Lower leg skin (tissue), 3 donors: Measurements from ENCODE around the gene ING4.

Experiments used
- POLR2A ChIP-seq, 2 donors: fragments of 450-650 bp; IDR thresholded peaks; one replicate each; pipeline ENCODE4 v1.6.1; 2016 to 2017; ENCODE audit warnings: antibody characterized with exemption in 2 of 2, mild to moderate bottlenecking in 1 of 2, moderate library complexity in 1 of 2
- TF ChIP-seq, protein P1 (sequence below), 3 donors: fragments of 450-650 bp; IDR thresholded peaks; one replicate each; pipeline ENCODE4 v1.5.1; 2016; ENCODE audit warnings: antibody characterized with exemption in 3 of 3, mild to moderate bottlenecking in 3 of 3, moderate library complexity in 2 of 3

DNA sequence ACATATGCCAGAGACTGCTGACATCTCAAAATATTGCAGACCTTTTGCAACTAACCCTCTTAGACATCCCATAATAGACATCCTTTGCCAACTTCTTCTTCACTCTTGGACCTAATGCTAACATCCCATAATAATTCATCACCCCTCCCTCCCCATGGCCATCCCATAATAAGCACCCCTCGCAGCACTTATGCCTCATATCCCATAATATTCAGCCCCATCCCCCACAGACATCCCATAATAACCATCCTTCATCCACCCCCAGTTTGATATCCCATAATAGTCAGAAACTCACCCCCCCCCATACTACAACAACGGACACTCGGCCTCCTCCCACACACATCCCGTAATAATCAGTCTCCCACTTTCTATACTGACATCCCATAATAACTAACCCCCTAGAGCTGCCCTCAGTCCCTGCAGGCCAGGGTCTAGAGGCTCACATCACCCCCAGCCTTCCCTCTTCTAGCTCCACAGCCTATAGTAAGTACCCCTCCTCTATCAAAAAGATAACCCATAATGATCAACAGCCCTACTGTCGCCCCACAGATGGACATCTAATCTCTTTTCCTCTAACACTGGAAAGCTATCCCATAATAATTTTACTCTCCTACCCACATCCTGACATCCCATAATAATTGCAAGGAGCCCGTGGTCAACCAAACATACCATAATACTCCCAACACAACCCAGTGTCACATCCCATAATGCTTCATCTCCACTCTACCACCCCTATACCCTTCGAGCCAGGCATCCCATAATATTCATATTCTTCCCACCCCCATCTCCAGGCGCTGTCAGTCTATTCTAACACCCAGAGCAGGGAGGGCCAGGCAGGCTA, 54.9 kb downstream of the ING4 start:
- TF ChIP-seq, protein P1, sequence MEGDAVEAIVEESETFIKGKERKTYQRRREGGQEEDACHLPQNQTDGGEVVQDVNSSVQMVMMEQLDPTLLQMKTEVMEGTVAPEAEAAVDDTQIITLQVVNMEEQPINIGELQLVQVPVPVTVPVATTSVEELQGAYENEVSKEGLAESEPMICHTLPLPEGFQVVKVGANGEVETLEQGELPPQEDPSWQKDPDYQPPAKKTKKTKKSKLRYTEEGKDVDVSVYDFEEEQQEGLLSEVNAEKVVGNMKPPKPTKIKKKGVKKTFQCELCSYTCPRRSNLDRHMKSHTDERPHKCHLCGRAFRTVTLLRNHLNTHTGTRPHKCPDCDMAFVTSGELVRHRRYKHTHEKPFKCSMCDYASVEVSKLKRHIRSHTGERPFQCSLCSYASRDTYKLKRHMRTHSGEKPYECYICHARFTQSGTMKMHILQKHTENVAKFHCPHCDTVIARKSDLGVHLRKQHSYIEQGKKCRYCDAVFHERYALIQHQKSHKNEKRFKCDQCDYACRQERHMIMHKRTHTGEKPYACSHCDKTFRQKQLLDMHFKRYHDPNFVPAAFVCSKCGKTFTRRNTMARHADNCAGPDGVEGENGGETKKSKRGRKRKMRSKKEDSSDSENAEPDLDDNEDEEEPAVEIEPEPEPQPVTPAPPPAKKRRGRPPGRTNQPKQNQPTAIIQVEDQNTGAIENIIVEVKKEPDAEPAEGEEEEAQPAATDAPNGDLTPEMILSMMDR (IDR thresholded peaks at IDR 0.05) = no peak
- TF ChIP-seq POLR2A (IDR thresholded peaks at IDR 0.05) = no peak
